Testis (tissue), 3 donors: ENCODE data around the gene HOXA10. TPM values are rescaled to one million over a fixed set of nuclear protein-coding genes. Genes with fewer than 3 reads are reported as not detected.

Source experiments
- DNase-seq: peaks from one replicate; pipeline ENCODE4 v3.0.0-alpha.2; 2019
- H3K27ac ChIP-seq, 2 donors: fragments of 200-600 bp; sonication (generic); one replicate each; pipeline ENCODE4 v1.5.1; 2019
- H3K27me3 ChIP-seq: fragments of 200-600 bp; sonication (generic); one replicate; pipeline ENCODE4 v1.5.1; 2019
- H3K36me3 ChIP-seq: fragments of 200-600 bp; sonication (generic); one replicate; pipeline ENCODE4 v1.5.1; 2017; ENCODE audit warnings: low read depth; ENCODE audit errors: missing control alignments
- H3K4me1 ChIP-seq: fragments of 200-600 bp; sonication (generic); one replicate; pipeline ENCODE4 v1.5.1; 2019
- H3K4me3 ChIP-seq, 2 donors: fragments of 200-600 bp; sonication (generic); one replicate each; pipeline ENCODE4 v1.5.1; 2017 to 2019
- H3K9me3 ChIP-seq: fragments of 200-600 bp; sonication (generic); one replicate; pipeline ENCODE4 v1.5.1; 2017
- CTCF ChIP-seq, 3 experiments: fragments of 450-650 bp in 2 of 3; fragments of 200-600 bp in 1 of 3; sonication (generic) in 1 of 3; IDR thresholded peaks; one replicate each; pipeline ENCODE4 v1.5.1; 2016 to 2019; ENCODE audit warnings: antibody characterized with exemption in 3 of 3, mild to moderate bottlenecking in 2 of 3, moderate library complexity in 1 of 3
- POLR2A ChIP-seq: fragments of 450-650 bp; IDR thresholded peaks from one replicate; pipeline ENCODE4 v1.6.1; 2017; ENCODE audit warnings: antibody characterized with exemption, mild to moderate bottlenecking, moderate library complexity
- WGBS, 2 donors: methylation state at CpG; one replicate each; pipeline ENCODE4 v1.1.5; 2018; 5-methylcytosine and 5-hydroxymethylcytosine counted together
- intact Hi-C: fragments of 100-400 bp; cut with DNase I; formaldehyde crosslinking; loops from one replicate; pipeline ENCODE4 v1.15.1; 2023; ENCODE audit warnings: low total_unique reads
- polyA plus RNA-seq: library from polyadenylated mRNA; stranded (reverse); fragments of 350-450 nt; fragmentation: Illumina TruSeq; extraction: RNeasy Lipid Tissue Mini Kit (QIAGEN cat#74804); gene quantifications from one replicate; pipeline ENCODE4 v1.2.3, GENCODE V29; 2014; ENCODE audit warnings: low read depth, low replicate concordance; ENCODE audit not compliant: insufficient read depth
- total RNA-seq, 2 donors: library from RNA; depleted of rRNA; stranded (reverse); fragments of >200 nt; gene quantifications; one replicate each; pipeline ENCODE4 v1.2.3, GENCODE V29; 2016

The HOXA10 gene
- total and polyA plus RNA-seq, 3 donors from 2014 or later = 0.31 to 1.8 (median 1.6) TPM

- Histone ChIP-seq H3K9me3 (no peaks in the 10 kb centered on the region), H3K4me1 (peaks cover 10% of the 10 kb centered on the region), H3K4me3 (no peak overlapping the region), H3K36me3 (no peaks in the 10 kb centered on the region), H3K27me3 (peaks cover 5% of the 10 kb centered on the region), H3K27ac (no peak overlapping the region)
- intact Hi-C loops = no loop called here
- DNase-seq = no peak
- WGBS, 2 donors = 3 to 10% methylated on average over 17 to 41 of the region's 41 CpGs
- TF ChIP-seq POLR2A (no peak), CTCF (IDR thresholded peaks at IDR 0.05) (no peak)
Observed at GRCh38 chr7:27204851-27205322, 30.8 kb upstream of the HOXA10 start.

GRCh38 chr7:27203964-27204594 lies 30.0 kb upstream of the HOXA10 start:
- Histone ChIP-seq H3K4me3 (no peak overlapping the region), H3K4me1 (peaks cover 10% of the 10 kb centered on the region), H3K9me3 (no peaks in the 10 kb centered on the region), H3K36me3 (no peaks in the 10 kb centered on the region), H3K27me3 (peaks cover 5% of the 10 kb centered on the region), H3K27ac (no peak overlapping the region)
- WGBS, 2 donors = 31 to 41% methylated on average over 4 of the region's 4 CpGs
- TF ChIP-seq POLR2A = no peak
- no peak for TF ChIP-seq CTCF (IDR thresholded peaks at IDR 0.05)
- no peak for DNase-seq
- intact Hi-C loops = no loop called here

GRCh38 chr7:27203365-27203953 lies 29.3 kb upstream of the HOXA10 start:
- intact Hi-C loops = no loop called here
- Histone ChIP-seq H3K36me3 (no peaks in the 10 kb centered on the region), H3K4me1 (peaks cover 10% of the 10 kb centered on the region), H3K27ac (no peak overlapping the region), H3K27me3 (peaks cover 5% of the 10 kb centered on the region), H3K4me3 (no peak overlapping the region), H3K9me3 (no peaks in the 10 kb centered on the region)
- 35 to 41% methylated on average over 10 of the region's 10 CpGs for WGBS, 2 donors
- no peak for DNase-seq
- no peak for TF ChIP-seq POLR2A
- no peak for TF ChIP-seq CTCF (IDR thresholded peaks at IDR 0.05)

- Histone ChIP-seq H3K27ac (no peak overlapping the region), H3K36me3 (no peaks in the 10 kb centered on the region), H3K4me1 (peaks cover 10% of the 10 kb centered on the region), H3K27me3 (peaks cover 5% of the 10 kb centered on the region), H3K4me3 (no peak overlapping the region), H3K9me3 (no peaks in the 10 kb centered on the region)
- 16 to 21% methylated on average over 3 of the region's 3 CpGs for WGBS, 2 donors
- intact Hi-C loops = no loop called here
- no peak for TF ChIP-seq POLR2A
- DNase-seq = no peak
Observed at GRCh38 chr7:27202862-27203134, 28.7 kb upstream of the HOXA10 start.

- no peak for DNase-seq
Observed at GRCh38 chr7:27202018-27202861, 28.1 kb upstream of the HOXA10 start.

More at GRCh38 chr7:27202018-27202861, 28.1 kb upstream of the HOXA10 start:
- TF ChIP-seq POLR2A = no peak
- TF ChIP-seq CTCF (IDR thresholded peaks at IDR 0.05) = no peak
- Histone ChIP-seq H3K4me1 (peaks cover 10% of the 10 kb centered on the region), H3K27me3 (peaks cover 5% of the 10 kb centered on the region), H3K4me3 (no peak overlapping the region), H3K27ac (no peak overlapping the region), H3K36me3 (no peaks in the 10 kb centered on the region), H3K9me3 (no peaks in the 10 kb centered on the region)
- intact Hi-C loops = no loop called here
- 15 to 19% methylated on average over 30 of the region's 30 CpGs for WGBS, 2 donors
